Measurements from ENCODE around the gene OR2L2.
"Not testable (repeated sequence)": the region's sequence is repeated elsewhere in the genome, so short reads cannot be mapped to it uniquely, and the experiment has no call there.

OR2L2 gene

DNA sequence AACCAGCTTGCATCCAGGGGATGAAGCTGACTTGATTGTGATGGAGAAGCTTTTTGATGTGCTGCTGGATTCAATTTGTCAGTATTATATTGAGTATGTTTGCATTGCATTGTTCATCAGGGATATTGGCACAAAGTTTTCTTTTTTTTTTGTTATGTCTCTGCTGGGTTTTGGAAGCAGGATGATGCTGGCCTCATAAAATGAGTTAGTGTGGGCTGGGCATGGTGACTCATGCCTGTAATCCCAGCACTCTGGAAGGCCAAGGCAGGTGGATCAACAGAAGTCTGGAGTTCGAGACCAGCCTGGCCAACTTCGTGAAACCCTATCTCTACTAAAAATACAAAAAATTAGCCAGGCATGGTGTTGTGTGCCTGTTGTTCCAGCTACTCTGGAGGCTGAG lies 25.4 kb downstream of the OR2L2 start:
- Histone ChIP-seq H3K23ac (ENCODE audit: low read depth, low read length, poor library complexity) (no peak overlapping the region), H3K27me3 (ENCODE audit: control insufficient read depth in 3 of 3, insufficient read depth in 3 of 3, low read depth in 1 of 3, low read length in 3 of 3) (no peaks in the 10 kb centered on the region), H2BK120ac (ENCODE audit: low read depth, low read length) (no peak overlapping the region), H3K4ac (ENCODE audit: low read length) (no peak overlapping the region), H3K9me3 (replicated peaks in 1 of 2; ENCODE audit: control insufficient read depth in 2 of 2, insufficient read depth in 1 of 2, low read depth in 1 of 2, low read length in 2 of 2) (peaks cover 0 to 3% of the 10 kb centered on the region in 2 donors), H4K8ac (ENCODE audit: low read depth, low read length) (no peak overlapping the region), H3K18ac (ENCODE audit: low read length) (no peak overlapping the region), H2AK5ac (ENCODE audit: low read depth, low read length) (no peak overlapping the region), H2BK5ac (ENCODE audit: low read length) (no peak overlapping the region), H3K4me3 (ENCODE audit: low read length in 2 of 2) (no peak overlapping the region), H2BK15ac (ENCODE audit: low read length) (no peak overlapping the region), H3K4me1 (ENCODE audit: control insufficient read depth in 2 of 2, insufficient read depth in 1 of 2, low read depth in 1 of 2, low read length in 2 of 2) (no peaks in the 10 kb centered on the region), H2AFZ (ENCODE audit: low read length) (no peak overlapping the region), H3K36me3 (replicated peaks in 1 of 2; ENCODE audit: control insufficient read depth in 2 of 2, insufficient read depth in 2 of 2, low read length in 2 of 2) (no peaks in the 10 kb centered on the region), H3K79me1 (ENCODE audit: low read depth, low read length) (no peaks in the 10 kb centered on the region), H3K14ac (ENCODE audit: low read length) (no peak overlapping the region), H2BK12ac (ENCODE audit: low read length) (no peak overlapping the region), H3K9ac (ENCODE audit: low read depth, low read length, poor library complexity) (no peak overlapping the region), H3K27ac (replicated peaks; ENCODE audit: low read length) (no peak overlapping the region), H3K4me2 (ENCODE audit: insufficient read depth, low read length, poor library complexity, severe bottlenecking) (no peak overlapping the region), H4K91ac (ENCODE audit: low read depth, low read length, poor library complexity) (no peak overlapping the region)
- no peak for DNase-seq (ENCODE audit: low spot score)
- WGBS, 2 donors (ENCODE audit: extremely low coverage in 2 of 2, insufficient read length in 2 of 2, insufficient replicate concordance in 1 of 2), result no CpG with 5 or more reads among the region's 2 CpGs

DNA sequence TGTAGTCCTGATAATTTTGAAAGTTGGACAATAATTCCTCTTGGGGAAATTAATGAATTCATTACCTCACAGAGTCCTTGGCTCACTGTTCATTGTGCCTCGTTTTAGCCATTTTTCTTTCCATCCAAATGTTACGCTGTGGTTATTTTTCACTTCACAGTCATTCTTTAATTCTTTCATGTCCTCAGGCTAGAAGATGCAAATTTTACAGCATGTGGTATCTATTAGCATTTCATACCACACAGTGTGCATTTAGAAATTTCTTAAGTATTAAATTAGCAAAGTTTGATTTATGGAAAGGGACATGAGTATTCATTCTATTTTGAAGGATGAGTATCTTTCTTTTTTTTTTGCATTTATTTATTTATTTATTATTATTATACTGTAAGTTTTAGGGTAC lies 35.2 kb downstream of the OR2L2 start:
- Histone ChIP-seq H4K8ac (ENCODE audit: low read depth, low read length) (no peak overlapping the region), H2AK5ac (ENCODE audit: low read depth, low read length) (no peak overlapping the region), H2BK15ac (ENCODE audit: low read length) (no peak overlapping the region), H2BK120ac (ENCODE audit: low read depth, low read length) (no peak overlapping the region), H3K27me3 (ENCODE audit: control insufficient read depth in 3 of 3, insufficient read depth in 3 of 3, low read depth in 1 of 3, low read length in 3 of 3) (no peaks in the 10 kb centered on the region), H3K9me3 (replicated peaks in 1 of 2; ENCODE audit: control insufficient read depth in 2 of 2, insufficient read depth in 1 of 2, low read depth in 1 of 2, low read length in 2 of 2) (peaks cover 0 to 10% of the 10 kb centered on the region in 2 donors), H3K18ac (ENCODE audit: low read length) (no peak overlapping the region), H2BK5ac (ENCODE audit: low read length) (no peak overlapping the region), H3K4me2 (ENCODE audit: insufficient read depth, low read length, poor library complexity, severe bottlenecking) (no peak overlapping the region), H3K79me1 (ENCODE audit: low read depth, low read length) (no peaks in the 10 kb centered on the region), H3K4ac (ENCODE audit: low read length) (no peak overlapping the region), H4K91ac (ENCODE audit: low read depth, low read length, poor library complexity) (no peak overlapping the region), H3K4me3 (ENCODE audit: low read length in 2 of 2) (no peak overlapping the region), H2BK12ac (ENCODE audit: low read length) (no peak overlapping the region), H2AFZ (ENCODE audit: low read length) (no peak overlapping the region), H3K14ac (ENCODE audit: low read length) (no peak overlapping the region), H3K9ac (ENCODE audit: low read depth, low read length, poor library complexity) (no peak overlapping the region), H3K27ac (replicated peaks; ENCODE audit: low read length) (no peak overlapping the region), H3K4me1 (ENCODE audit: control insufficient read depth in 2 of 2, insufficient read depth in 1 of 2, low read depth in 1 of 2, low read length in 2 of 2) (no peaks in the 10 kb centered on the region), H3K23ac (ENCODE audit: low read depth, low read length, poor library complexity) (no peak overlapping the region), H3K36me3 (replicated peaks in 1 of 2; ENCODE audit: control insufficient read depth in 2 of 2, insufficient read depth in 2 of 2, low read length in 2 of 2) (no peaks in the 10 kb centered on the region)
- WGBS, 2 donors (ENCODE audit: extremely low coverage in 2 of 2, insufficient read length in 2 of 2, insufficient replicate concordance in 1 of 2), result no CpG with 5 or more reads among the region's 2 CpGs
- DNase-seq (ENCODE audit: low spot score), result no peak

DNA sequence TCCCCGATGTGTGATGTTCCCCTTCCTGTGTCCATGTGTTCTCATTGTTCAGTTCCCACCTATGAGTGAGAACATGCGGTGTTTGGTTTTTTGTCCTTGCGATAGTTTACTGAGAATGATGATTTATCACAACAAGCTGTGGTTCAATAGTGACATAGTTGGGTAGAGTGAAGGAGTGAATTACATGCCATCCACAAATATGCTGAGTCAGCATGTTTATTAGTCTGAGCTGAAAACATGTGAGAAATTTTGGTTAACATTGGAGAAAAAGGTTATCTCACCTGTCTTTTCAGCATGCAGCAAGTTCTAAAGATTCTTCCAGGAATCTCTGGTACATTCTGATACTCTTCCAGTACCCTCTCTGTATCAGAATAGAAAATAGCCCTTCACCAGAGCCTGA lies 35.7 kb downstream of the OR2L2 start:
- H3K9me3 ChIP-seq (replicated peaks in 1 of 2; ENCODE audit: control insufficient read depth in 2 of 2, insufficient read depth in 1 of 2, low read depth in 1 of 2, low read length in 2 of 2), result peaks cover 0 to 10% of the 10 kb centered on the region in 2 donors
- no CpG with 5 or more reads among the region's 3 CpGs for WGBS, 2 donors (ENCODE audit: extremely low coverage in 2 of 2, insufficient read length in 2 of 2, insufficient replicate concordance in 1 of 2)
- no peak overlapping the region for H3K14ac ChIP-seq (ENCODE audit: low read length)

DNA sequence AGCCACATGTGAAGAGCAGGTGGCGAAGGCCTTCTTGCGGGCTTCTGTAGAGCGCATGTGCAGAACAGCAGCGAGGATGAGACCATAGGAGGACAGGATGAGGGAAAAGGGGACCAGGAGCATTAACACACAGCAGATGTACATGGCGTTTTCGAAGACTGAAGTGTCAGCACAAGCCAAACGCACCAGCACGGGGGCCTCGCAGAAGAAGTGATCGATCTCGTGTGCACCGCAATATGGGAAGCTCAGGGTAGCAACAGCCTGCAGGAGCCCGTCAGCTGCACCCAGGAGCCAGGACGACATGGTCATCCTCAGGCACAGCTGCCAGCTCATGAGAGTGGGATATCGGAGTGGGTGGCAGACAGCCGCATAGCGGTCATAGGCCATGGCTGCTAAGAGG lies 54.0 kb downstream of the OR2L2 start:
- no CpG with 5 or more reads among the region's 17 CpGs for WGBS, 2 donors (ENCODE audit: extremely low coverage in 2 of 2, insufficient read length in 2 of 2, insufficient replicate concordance in 1 of 2)
- H3K18ac ChIP-seq (ENCODE audit: low read length); H2BK5ac ChIP-seq (ENCODE audit: low read length): not testable (repeated sequence)

More for the DNA sequence above, 35.7 kb downstream of the OR2L2 start:
- Histone ChIP-seq H3K4me2 (ENCODE audit: insufficient read depth, low read length, poor library complexity, severe bottlenecking) (no peak overlapping the region), H4K8ac (ENCODE audit: low read depth, low read length) (no peak overlapping the region), H3K79me1 (ENCODE audit: low read depth, low read length) (no peaks in the 10 kb centered on the region), H2AK5ac (ENCODE audit: low read depth, low read length) (no peak overlapping the region), H2BK5ac (ENCODE audit: low read length) (no peak overlapping the region), H2AFZ (ENCODE audit: low read length) (no peak overlapping the region), H3K18ac (ENCODE audit: low read length) (no peak overlapping the region), H3K4ac (ENCODE audit: low read length) (no peak overlapping the region), H3K27me3 (ENCODE audit: control insufficient read depth in 3 of 3, insufficient read depth in 3 of 3, low read depth in 1 of 3, low read length in 3 of 3) (no peaks in the 10 kb centered on the region), H3K23ac (ENCODE audit: low read depth, low read length, poor library complexity) (no peak overlapping the region), H3K4me1 (ENCODE audit: control insufficient read depth in 2 of 2, insufficient read depth in 1 of 2, low read depth in 1 of 2, low read length in 2 of 2) (no peaks in the 10 kb centered on the region), H2BK15ac (ENCODE audit: low read length) (no peak overlapping the region), H2BK120ac (ENCODE audit: low read depth, low read length) (no peak overlapping the region), H3K36me3 (replicated peaks in 1 of 2; ENCODE audit: control insufficient read depth in 2 of 2, insufficient read depth in 2 of 2, low read length in 2 of 2) (no peaks in the 10 kb centered on the region), H4K91ac (ENCODE audit: low read depth, low read length, poor library complexity) (no peak overlapping the region), H3K27ac (replicated peaks; ENCODE audit: low read length) (no peak overlapping the region), H3K4me3 (ENCODE audit: low read length in 2 of 2) (no peak overlapping the region), H3K9ac (ENCODE audit: low read depth, low read length, poor library complexity) (no peak overlapping the region), H2BK12ac (ENCODE audit: low read length) (no peak overlapping the region)
- no peak for DNase-seq (ENCODE audit: low spot score)

More for the DNA sequence above, 54.0 kb downstream of the OR2L2 start:
- not testable (repeated sequence) for H3K9me3 ChIP-seq (replicated peaks in 1 of 2; ENCODE audit: control insufficient read depth in 2 of 2, insufficient read depth in 1 of 2, low read depth in 1 of 2, low read length in 2 of 2); H3K79me1 ChIP-seq (ENCODE audit: low read depth, low read length); H3K27me3 ChIP-seq (ENCODE audit: control insufficient read depth in 3 of 3, insufficient read depth in 3 of 3, low read depth in 1 of 3, low read length in 3 of 3); H2BK15ac ChIP-seq (ENCODE audit: low read length); H3K36me3 ChIP-seq (replicated peaks in 1 of 2; ENCODE audit: control insufficient read depth in 2 of 2, insufficient read depth in 2 of 2, low read length in 2 of 2); H3K4me2 ChIP-seq (ENCODE audit: insufficient read depth, low read length, poor library complexity, severe bottlenecking); H2AFZ ChIP-seq (ENCODE audit: low read length); H3K9ac ChIP-seq (ENCODE audit: low read depth, low read length, poor library complexity); H4K8ac ChIP-seq (ENCODE audit: low read depth, low read length); H2BK12ac ChIP-seq (ENCODE audit: low read length); DNase-seq (ENCODE audit: low spot score); H3K14ac ChIP-seq (ENCODE audit: low read length); H3K4ac ChIP-seq (ENCODE audit: low read length); H2BK120ac ChIP-seq (ENCODE audit: low read depth, low read length); H3K4me1 ChIP-seq (ENCODE audit: control insufficient read depth in 2 of 2, insufficient read depth in 1 of 2, low read depth in 1 of 2, low read length in 2 of 2); H3K23ac ChIP-seq (ENCODE audit: low read depth, low read length, poor library complexity); H2AK5ac ChIP-seq (ENCODE audit: low read depth, low read length); H4K91ac ChIP-seq (ENCODE audit: low read depth, low read length, poor library complexity); H3K27ac ChIP-seq (replicated peaks; ENCODE audit: low read length); H3K4me3 ChIP-seq (ENCODE audit: low read length in 2 of 2)

Measured in neuronal stem cell (in vitro differentiated cells).